Astrocyte (in vitro differentiated cells and primary cell): ENCODE results near the gene PKHD1. TPM values are rescaled to one million over a fixed set of nuclear protein-coding genes. Genes with fewer than 3 reads are reported as not detected.

ENCODE experiments used
- DNase-seq: peaks from one replicate; pipeline ENCODE4 v3.0.0-alpha.2; 2010; ENCODE audit warnings: low read depth
- FAIRE-seq: peaks from 2 replicates; lab custom pipeline; 2011; peaks lifted over from hg19 to GRCh38; lab: Jason Lieb, UNC
- H2AFZ ChIP-seq: 2 replicates; pipeline ENCODE4 v1.6.0; 2012; ENCODE audit warnings: low read depth, low read length, inconsistent platforms
- H3K27ac ChIP-seq: 2 replicates; pipeline ENCODE4 v1.5.1; 2011; ENCODE audit warnings: low read depth, low read length, inconsistent platforms
- H3K27me3 ChIP-seq: 2 replicates; pipeline ENCODE4 v1.6.0; 2011; ENCODE audit warnings: low read length, inconsistent platforms; ENCODE audit not compliant: insufficient read depth
- H3K36me3 ChIP-seq: 2 replicates; pipeline ENCODE4 v1.5.1; 2011; ENCODE audit warnings: low read length, inconsistent platforms; ENCODE audit not compliant: insufficient read depth
- H3K4me1 ChIP-seq: 2 replicates; pipeline ENCODE4 v1.5.1; 2011; ENCODE audit warnings: low read length, inconsistent platforms; ENCODE audit not compliant: insufficient read depth
- H3K4me2 ChIP-seq: 2 replicates; pipeline ENCODE4 v1.6.0; 2012; ENCODE audit warnings: low read length, inconsistent platforms
- H3K4me3 ChIP-seq: 2 replicates; pipeline ENCODE4 v1.5.1; 2011; ENCODE audit warnings: low read depth, mild to moderate bottlenecking, low read length, inconsistent platforms; ENCODE audit not compliant: insufficient read depth
- H3K79me2 ChIP-seq: 2 replicates; pipeline ENCODE4 v1.6.0; 2012; ENCODE audit warnings: mild to moderate bottlenecking, low read length, inconsistent platforms; ENCODE audit not compliant: insufficient read depth
- H3K9ac ChIP-seq: 2 replicates; pipeline ENCODE4 v1.6.0; 2012; ENCODE audit warnings: mild to moderate bottlenecking, low read length, inconsistent platforms
- H3K9me3 ChIP-seq: 2 replicates; pipeline ENCODE4 v1.5.1; 2012; ENCODE audit warnings: low read depth, mild to moderate bottlenecking, low read length, inconsistent platforms; ENCODE audit not compliant: insufficient read depth
- H4K20me1 ChIP-seq: 2 replicates; pipeline ENCODE4 v1.6.0; 2012; ENCODE audit warnings: low read length, inconsistent platforms; ENCODE audit not compliant: insufficient read depth
- H3K27ac Mint-ChIP-seq: one replicate; pipeline ENCODE4 v1.8.0; 2021; ENCODE audit warnings: mild to moderate bottlenecking, mixed read lengths; ENCODE audit not compliant: unreplicated experiment
- H3K27me3 Mint-ChIP-seq: one replicate; pipeline ENCODE4 v1.8.0; 2021; ENCODE audit warnings: low read depth, mixed read lengths; ENCODE audit not compliant: unreplicated experiment
- H3K36me3 Mint-ChIP-seq: one replicate; pipeline ENCODE4 v1.8.0; 2021; ENCODE audit warnings: low read depth, mixed read lengths; ENCODE audit not compliant: unreplicated experiment
- H3K4me1 Mint-ChIP-seq: one replicate; pipeline ENCODE4 v1.8.0; 2021; ENCODE audit warnings: low read depth, mixed read lengths; ENCODE audit not compliant: unreplicated experiment
- H3K4me3 Mint-ChIP-seq: one replicate; pipeline ENCODE4 v1.8.0; 2021; ENCODE audit warnings: mild to moderate bottlenecking, moderate library complexity, mixed read lengths; ENCODE audit not compliant: unreplicated experiment
- H3K9me3 Mint-ChIP-seq: one replicate; pipeline ENCODE4 v1.8.0; 2021; ENCODE audit warnings: mild to moderate bottlenecking, mixed read lengths; ENCODE audit not compliant: unreplicated experiment
- EZH2 ChIP-seq: IDR thresholded peaks from 2 replicates; pipeline ENCODE4 v1.6.1; 2012; ENCODE audit warnings: mild to moderate bottlenecking, low read length, inconsistent platforms; ENCODE audit not compliant: insufficient read depth
- total RNA-seq: library from RNA; stranded (reverse); gene quantifications from 2 replicates; pipeline ENCODE4 v1.2.1, GENCODE V29; 2021
- TF ChIP-seq, protein P1 (sequence below): IDR thresholded peaks from 2 replicates; pipeline ENCODE4 v1.5.1; 2011; ENCODE audit warnings: low read depth, mild to moderate bottlenecking, inconsistent platforms, low read length, moderate library complexity; ENCODE audit not compliant: insufficient read depth

The PKHD1 gene
- total RNA-seq, 1 donor from 2014 or later: 0.16 TPM

DNA sequence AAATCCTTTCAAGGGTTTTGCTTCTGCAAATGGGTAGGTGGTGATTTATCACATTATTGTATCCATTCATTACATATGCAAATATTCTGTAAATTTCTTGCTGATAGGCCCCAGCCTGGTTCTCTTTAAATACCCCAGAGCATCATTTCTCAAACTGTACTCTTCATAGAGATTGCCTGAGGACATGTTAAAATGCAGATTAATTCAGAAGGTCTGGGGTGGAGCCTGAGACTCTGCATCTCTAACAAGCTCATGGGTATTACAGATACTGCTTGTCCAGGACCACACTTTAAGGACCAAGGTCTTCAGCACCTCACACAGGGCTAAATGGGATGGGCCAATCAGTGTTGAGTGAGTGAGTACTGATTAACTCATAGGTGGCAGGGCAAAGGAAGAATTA is 46.3 kb downstream of the PKHD1 start:
- H3K27ac Mint-ChIP-seq: no peak overlapping the region
- Histone ChIP-seq H3K4me2 (no peak overlapping the region), H3K27ac (no peak overlapping the region), H3K4me1 (no peaks in the 10 kb centered on the region), H3K4me3 (no peak overlapping the region), H3K27me3 (no peaks in the 10 kb centered on the region), H3K79me2 (no peaks in the 10 kb centered on the region), H3K9ac (no peak overlapping the region), H2AFZ (no peak overlapping the region), H4K20me1 (no peaks in the 10 kb centered on the region), H3K9me3 (no peaks in the 10 kb centered on the region), H3K36me3 (no peaks in the 10 kb centered on the region)
- no peaks in the 10 kb centered on the region for H3K36me3 Mint-ChIP-seq
- no peaks in the 10 kb centered on the region for H3K9me3 Mint-ChIP-seq
- FAIRE-seq (no peak), DNase-seq (no peak)
- no peak overlapping the region for H3K4me3 Mint-ChIP-seq
- no peaks in the 10 kb centered on the region for H3K4me1 Mint-ChIP-seq
- TF ChIP-seq, protein P1, sequence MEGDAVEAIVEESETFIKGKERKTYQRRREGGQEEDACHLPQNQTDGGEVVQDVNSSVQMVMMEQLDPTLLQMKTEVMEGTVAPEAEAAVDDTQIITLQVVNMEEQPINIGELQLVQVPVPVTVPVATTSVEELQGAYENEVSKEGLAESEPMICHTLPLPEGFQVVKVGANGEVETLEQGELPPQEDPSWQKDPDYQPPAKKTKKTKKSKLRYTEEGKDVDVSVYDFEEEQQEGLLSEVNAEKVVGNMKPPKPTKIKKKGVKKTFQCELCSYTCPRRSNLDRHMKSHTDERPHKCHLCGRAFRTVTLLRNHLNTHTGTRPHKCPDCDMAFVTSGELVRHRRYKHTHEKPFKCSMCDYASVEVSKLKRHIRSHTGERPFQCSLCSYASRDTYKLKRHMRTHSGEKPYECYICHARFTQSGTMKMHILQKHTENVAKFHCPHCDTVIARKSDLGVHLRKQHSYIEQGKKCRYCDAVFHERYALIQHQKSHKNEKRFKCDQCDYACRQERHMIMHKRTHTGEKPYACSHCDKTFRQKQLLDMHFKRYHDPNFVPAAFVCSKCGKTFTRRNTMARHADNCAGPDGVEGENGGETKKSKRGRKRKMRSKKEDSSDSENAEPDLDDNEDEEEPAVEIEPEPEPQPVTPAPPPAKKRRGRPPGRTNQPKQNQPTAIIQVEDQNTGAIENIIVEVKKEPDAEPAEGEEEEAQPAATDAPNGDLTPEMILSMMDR: no peak
- TF ChIP-seq EZH2: no peak
- H3K27me3 Mint-ChIP-seq: no peaks in the 10 kb centered on the region

DNA sequence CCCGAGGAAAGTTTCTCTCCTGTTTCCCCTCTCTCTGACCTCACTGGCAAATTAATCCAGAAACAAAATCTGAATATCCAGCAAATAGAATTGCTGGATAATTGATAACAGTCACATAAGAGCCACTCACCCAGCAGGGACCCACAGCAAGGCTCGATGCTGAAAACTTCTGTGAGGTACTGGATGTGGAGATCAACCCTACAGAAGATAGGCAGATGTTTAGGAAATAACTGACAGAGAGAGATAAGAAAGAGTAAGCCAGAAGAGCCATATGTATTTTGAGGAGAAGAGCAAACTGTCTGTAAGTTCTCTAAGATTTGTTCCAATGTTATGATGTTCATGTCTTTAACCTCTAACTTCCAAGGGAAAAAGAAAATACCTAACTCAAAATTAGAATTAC is 59.7 kb downstream of the PKHD1 start:
- no peak overlapping the region for H3K4me3 Mint-ChIP-seq
- no peak overlapping the region for H3K27ac Mint-ChIP-seq
- no peaks in the 10 kb centered on the region for H3K36me3 Mint-ChIP-seq
- no peaks in the 10 kb centered on the region for H3K9me3 ChIP-seq
- H3K27me3 Mint-ChIP-seq: peaks cover 4% of the 10 kb centered on the region
- H3K27ac ChIP-seq: no peak overlapping the region
- no peaks in the 10 kb centered on the region for H3K79me2 ChIP-seq
- no peak overlapping the region for H3K9ac ChIP-seq
- no peak overlapping the region for H3K4me3 ChIP-seq
- no peaks in the 10 kb centered on the region for H3K36me3 ChIP-seq
- no peaks in the 10 kb centered on the region for H4K20me1 ChIP-seq
- no peak overlapping the region for H2AFZ ChIP-seq
- DNase-seq (no peak), FAIRE-seq (no peak)
- H3K4me1 Mint-ChIP-seq: no peaks in the 10 kb centered on the region
- no peaks in the 10 kb centered on the region for H3K4me1 ChIP-seq
- TF ChIP-seq, protein P1: no peak
- TF ChIP-seq EZH2: no peak
- no peak overlapping the region for H3K4me2 ChIP-seq
- no peaks in the 10 kb centered on the region for H3K9me3 Mint-ChIP-seq
- H3K27me3 ChIP-seq: no peaks in the 10 kb centered on the region

DNA sequence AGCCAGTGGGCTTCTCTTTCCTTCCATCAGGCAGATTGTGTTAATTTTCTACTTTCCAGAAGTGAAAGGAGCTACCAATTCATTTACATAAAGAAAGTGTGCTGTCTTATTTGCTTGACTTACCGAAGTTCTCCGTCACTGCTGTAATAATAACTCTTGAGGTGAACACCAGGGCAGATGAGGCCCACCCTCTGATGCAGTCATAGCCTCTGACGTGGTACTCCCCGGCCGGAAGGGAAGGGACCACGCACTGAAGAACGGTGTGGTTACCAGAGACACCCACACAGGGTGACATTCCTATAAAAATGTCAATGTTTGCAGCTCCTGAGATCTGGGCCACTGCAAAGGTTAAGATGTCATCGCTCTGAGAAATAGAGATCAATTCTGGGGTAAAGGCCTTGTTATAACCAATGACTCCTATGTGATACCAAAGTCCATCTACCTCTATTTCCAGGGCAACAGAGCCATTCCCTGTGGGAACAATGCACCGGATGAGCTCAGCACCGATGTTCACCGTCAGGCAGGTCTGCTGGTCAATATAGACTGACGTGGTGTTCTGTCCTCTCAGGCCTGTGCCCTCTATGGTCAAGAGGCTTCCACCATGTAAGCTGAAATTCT is 62.9 kb downstream of the PKHD1 start:
- no peak for TF ChIP-seq EZH2
- TF ChIP-seq, protein P1: no peak
- Histone ChIP-seq H3K27ac (no peak overlapping the region), H3K9ac (no peak overlapping the region), H3K4me1 (no peaks in the 10 kb centered on the region), H3K4me3 (no peak overlapping the region), H3K27me3 (no peaks in the 10 kb centered on the region), H3K79me2 (no peaks in the 10 kb centered on the region), H3K9me3 (no peaks in the 10 kb centered on the region), H4K20me1 (no peaks in the 10 kb centered on the region), H3K36me3 (no peaks in the 10 kb centered on the region), H3K4me2 (no peak overlapping the region), H2AFZ (no peak overlapping the region)
- no peak for DNase-seq
- H3K4me1 Mint-ChIP-seq: no peaks in the 10 kb centered on the region
- H3K27me3 Mint-ChIP-seq: no peaks in the 10 kb centered on the region
- H3K9me3 Mint-ChIP-seq: no peaks in the 10 kb centered on the region
- H3K36me3 Mint-ChIP-seq: no peaks in the 10 kb centered on the region
- H3K4me3 Mint-ChIP-seq: no peak overlapping the region
- H3K27ac Mint-ChIP-seq: no peak overlapping the region
- no peak for FAIRE-seq
